Skin epidermis (tissue), 12 donors: ENCODE data around the gene UBL7.

Experiments
- H3K27ac ChIP-seq, 21 experiments: fragments of 200-600 bp; sonication (generic) in 11 of 21; one replicate each; pipeline ENCODE4 v1.5.0; 2020; ENCODE audit warnings: mild to moderate bottlenecking in 3 of 21, inconsistent platforms in 2 of 21, moderate library complexity in 2 of 21
- H3K4me3 ChIP-seq, 7 experiments: fragments of 200-600 bp; sonication (generic) in 2 of 7; one replicate each; pipeline ENCODE4 v1.5.0; 2020; ENCODE audit warnings: inconsistent platforms in 2 of 7, mild to moderate bottlenecking in 2 of 7, moderate library complexity in 1 of 7

UBL7 gene

DNA sequence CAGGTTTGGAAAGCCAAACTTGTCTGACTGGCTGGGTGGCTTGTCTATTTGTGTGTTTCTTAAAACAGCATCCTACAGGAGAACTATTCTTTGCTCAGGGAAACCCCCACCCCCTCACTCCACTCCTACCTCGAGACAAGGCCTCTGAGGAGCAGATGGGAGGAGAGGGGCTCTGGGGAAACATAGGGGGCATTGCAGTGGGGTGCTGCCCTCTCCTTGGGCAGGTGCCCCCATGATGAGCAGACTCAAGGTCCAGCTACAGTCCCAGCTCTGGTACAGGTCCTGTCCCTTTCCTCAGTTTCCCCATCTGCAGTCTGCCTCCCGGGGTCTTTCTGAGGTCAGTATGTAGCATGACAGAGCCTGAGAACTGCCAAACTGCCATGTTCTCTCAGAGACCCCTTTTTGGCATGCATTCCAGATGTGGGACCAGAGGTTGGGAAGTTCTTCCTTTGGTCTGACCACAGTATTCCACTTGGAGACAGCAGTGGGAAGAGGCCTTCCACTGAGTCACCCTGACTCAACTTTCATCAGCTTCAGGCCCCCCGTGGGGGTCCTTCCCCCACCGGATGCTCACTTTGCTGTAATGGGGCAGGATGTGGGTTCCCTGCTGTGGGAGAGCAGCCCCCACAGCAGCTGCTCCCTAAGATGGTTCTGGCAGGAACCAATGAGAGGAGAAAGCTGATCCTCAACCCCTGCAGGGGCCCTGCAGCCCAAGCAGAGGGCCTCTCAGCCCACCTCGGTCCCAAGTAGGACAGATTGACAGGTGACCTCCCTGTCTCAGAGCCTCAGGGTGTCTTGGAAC, 61.2 kb downstream of the UBL7 start:
- H3K4me3 ChIP-seq, result no peak overlapping the region

GRCh38 chr15:74399100-74399499, 61.9 kb downstream of the UBL7 start:
- Histone ChIP-seq H3K27ac (peak overlapping the region in 5 of 21 experiments; percentile 10 to 84 (median 59)), H3K4me3 (no peak overlapping the region)

More for the DNA sequence above, 61.2 kb downstream of the UBL7 start:
- H3K27ac ChIP-seq, result peak overlapping the region in 7 of 21 experiments; percentile 10 to 84 (median 51)

GRCh38 chr15:74398183-74398582, 62.8 kb downstream of the UBL7 start:
- Histone ChIP-seq H3K4me3 (no peak overlapping the region), H3K27ac (peak overlapping the region in 6 of 21 experiments; percentile 9 to 74 (median 52))

- Histone ChIP-seq H3K4me3 (no peak overlapping the region), H3K27ac (peak overlapping the region in 10 of 21 experiments; percentile 0 to 74 (median 43))
Observed at GRCh38 chr15:74397239-74398068, 63.5 kb downstream of the UBL7 start.

DNA sequence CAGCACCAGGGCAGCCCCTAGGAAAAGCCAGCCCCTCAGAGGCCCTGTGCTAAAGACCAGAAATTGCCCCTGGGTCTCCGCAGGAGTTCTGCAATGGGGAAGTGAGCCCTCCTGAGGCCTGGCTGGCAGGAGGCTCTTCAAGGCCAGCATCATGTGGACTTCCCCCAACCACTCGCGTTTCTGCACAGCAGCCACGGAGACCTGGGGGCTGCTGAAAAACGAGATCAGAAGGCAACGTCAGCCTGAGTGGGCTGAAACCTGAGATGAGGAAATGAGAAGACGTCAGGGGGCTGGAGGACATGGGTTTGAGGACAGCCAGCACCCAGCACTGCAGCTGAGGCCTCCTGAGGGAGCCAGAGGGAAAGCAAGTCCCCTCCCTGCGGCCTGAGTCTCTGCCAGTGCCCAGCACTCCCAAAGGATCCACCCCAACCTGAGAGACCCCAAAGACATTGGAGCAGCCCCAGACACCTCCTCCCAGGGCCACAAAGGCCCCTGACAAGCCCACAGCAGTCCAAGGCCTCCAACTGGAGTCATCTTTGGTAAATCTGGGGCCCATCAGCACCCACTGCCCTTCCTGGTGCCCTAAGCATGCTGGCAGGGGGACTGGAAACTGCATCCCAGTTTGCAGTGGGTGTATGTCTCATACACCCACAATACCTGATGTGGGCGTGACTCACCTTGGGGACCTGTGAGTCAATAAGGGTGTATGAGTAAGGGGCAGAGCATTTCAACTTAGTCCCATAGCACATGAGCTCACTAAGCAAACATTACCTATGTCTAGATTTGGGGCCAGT, 64.3 kb downstream of the UBL7 start:
- Histone ChIP-seq H3K4me3 (no peak overlapping the region), H3K27ac (peak overlapping the region in 8 of 21 experiments; percentile 28 to 74 (median 46))

DNA sequence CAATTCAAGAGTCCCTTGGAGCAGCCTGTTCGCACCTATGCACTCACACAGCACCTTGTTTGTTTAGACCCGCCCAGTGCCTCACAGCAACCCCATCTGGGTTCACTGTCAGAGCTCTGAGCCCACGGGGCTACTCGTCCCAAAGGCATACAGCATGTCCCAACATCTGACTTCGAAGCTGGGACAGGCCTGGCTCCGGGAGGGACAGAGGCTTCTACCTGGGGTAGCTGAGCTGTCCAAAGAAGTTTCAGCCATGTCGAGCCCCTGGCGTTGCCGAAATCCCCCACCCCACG, 64.9 kb downstream of the UBL7 start:
- Histone ChIP-seq H3K4me3 (no peak overlapping the region), H3K27ac (peak overlapping the region in 5 of 21 experiments; percentile 30 to 74 (median 52))
